K562 (cell line): ENCODE measurements around the gene ITPRIP. TPM values are rescaled to one million over a fixed set of nuclear protein-coding genes. Genes with fewer than 3 reads are reported as not detected.

Source experiments
- ATF7 ChIP-seq: fragments of 450-650 bp; IDR thresholded peaks from 2 replicates; pipeline ENCODE4 v1.7.1; 2014; ENCODE audit warnings: mild to moderate bottlenecking, moderate library complexity
- CEBPB ChIP-seq: fragments of 450-650 bp; IDR thresholded peaks from 2 replicates; pipeline ENCODE4 v1.6.1; 2016; ENCODE audit warnings: missing genetic modification characterization, missing compliant biosample characterization
- ETV1 ChIP-seq: fragments of 450-650 bp; conservative IDR thresholded peaks from 2 replicates; pipeline ENCODE4 v1.6.1; 2016; ENCODE audit warnings: missing genetic modification characterization, control low read depth, low read depth, missing compliant biosample characterization
- KLF16 ChIP-seq: IDR thresholded peaks from 2 replicates; pipeline ENCODE4 v1.6.1; 2016; ENCODE audit warnings: antibody characterized with exemption
- NCOR1 ChIP-seq: fragments of 450-650 bp; IDR thresholded peaks from 2 replicates; pipeline ENCODE4 v1.6.1; 2016; ENCODE audit warnings: mild to moderate bottlenecking, moderate library complexity
- POU5F1 ChIP-seq: fragments of 150-350 bp; IDR thresholded peaks from 2 replicates; pipeline ENCODE4 v1.6.1; 2014; ENCODE audit warnings: borderline replicate concordance, low read length, low read depth, mild to moderate bottlenecking; ENCODE audit not compliant: partially characterized antibody
- RAD21 ChIP-seq, 2 experiments: fragments of 250-450 bp in 1 of 2; fragments of 450-650 bp in 1 of 2; sonication (Bioruptor Pico) in 1 of 2; formaldehyde crosslinking in 1 of 2; IDR thresholded peaks in 1 of 2; conservative IDR thresholded peaks in 1 of 2; 2 replicates each; pipeline versions ENCODE4 v1.4.0 to v1.8.0; 2020 to 2022; ENCODE audit warnings: mild to moderate bottlenecking in 2 of 2, moderate library complexity in 1 of 2
- RB1 ChIP-seq: fragments of 450-650 bp; IDR thresholded peaks from 2 replicates; pipeline ENCODE4 v1.6.1; 2017; ENCODE audit warnings: low read depth, mild to moderate bottlenecking
- RBM34 ChIP-seq: fragments of 200-400 bp; formaldehyde crosslinking; IDR thresholded peaks from 2 replicates; pipeline ENCODE4 v1.6.1; 2018; ENCODE audit warnings: low read length, borderline replicate concordance; ENCODE audit not compliant: insufficient read depth
- RCOR1 ChIP-seq, 2 experiments: IDR thresholded peaks; 2 replicates each; pipeline ENCODE4 v1.6.1; 2012; ENCODE audit warnings: low read depth in 2 of 2, low read length in 2 of 2, borderline replicate concordance in 1 of 2, improper control_type of control experiment in 1 of 2
- SPI1 ChIP-seq: IDR thresholded peaks from 2 replicates; pipeline ENCODE4 v1.6.1; 2011; ENCODE audit warnings: low read depth, low read length, control low read depth, borderline replicate concordance
- STAG1 ChIP-seq: sonication (generic); formaldehyde crosslinking; IDR thresholded peaks from 2 replicates; pipeline ENCODE4 v1.5.0; 2020; ENCODE audit warnings: missing genetic modification reagents, borderline replicate concordance
- YY1 ChIP-seq, 3 experiments: IDR thresholded peaks; 2 replicates each; pipeline ENCODE4 v1.6.1; 2011; ENCODE audit warnings: low read length in 2 of 3, mild to moderate bottlenecking in 2 of 3, moderate library complexity in 2 of 3, borderline replicate concordance in 1 of 3, control low read depth in 1 of 3, low read depth in 1 of 3; ENCODE audit not compliant: insufficient read depth in 3 of 3, insufficient replicate concordance in 2 of 3, control insufficient read depth in 1 of 3, insufficient read length in 1 of 3; ENCODE audit errors: extremely low read depth in 1 of 3
- polyA plus RNA-seq, 8 experiments: library from polyadenylated mRNA; depleted of rRNA in 4 of 8; stranded (reverse) in 5 of 8; unstranded in 3 of 8; fragments of >200 nt; fragmentation: Nextera tagmentation in 2 of 8; fragmentation: Illumina TruSeq in 1 of 8; extraction: Ambion mirVana in 2 of 8; extraction: Trizol in 1 of 8; gene quantifications; 2 replicates each; pipeline versions ENCODE4 v1.2.1 to v1.2.3, GENCODE V29; 2011 to 2014; ENCODE audit warnings: inconsistent platforms in 1 of 8, missing spikeins in 1 of 8
- total RNA-seq, 7 experiments: library from RNA; depleted of rRNA in 6 of 7; stranded (reverse); fragments of >200 nt in 6 of 7; fragmentation: Illumina TruSeq in 2 of 7; extraction: Trizol in 2 of 7; gene quantifications; 2 replicates each; pipeline versions ENCODE4 v1.2.1 to v1.2.3, GENCODE V29; 2011 to 2021; ENCODE audit warnings: low replicate concordance in 1 of 7
- TF ChIP-seq, protein P1 (sequence below): IDR thresholded peaks from 2 replicates; pipeline ENCODE4 v1.6.1; 2012; ENCODE audit warnings: low read depth, low read length, improper control_type of control experiment, borderline replicate concordance
- TF ChIP-seq, protein P2 (sequence below): fragments of 450-650 bp; formaldehyde crosslinking; IDR thresholded peaks from 2 replicates; pipeline ENCODE4 v1.4.0; 2020; ENCODE audit warnings: mild to moderate bottlenecking, moderate library complexity
- TF ChIP-seq, protein P3 (sequence below), 3 experiments: IDR thresholded peaks in 2 of 3; conservative IDR thresholded peaks in 1 of 3; 2 replicates each; pipeline ENCODE4 v1.5.1; 2011 to 2012; ENCODE audit warnings: low read length in 3 of 3, mild to moderate bottlenecking in 3 of 3, control low read depth in 2 of 3, improper control_type of control experiment in 1 of 3, inconsistent platforms in 1 of 3, low read depth in 1 of 3, mixed read lengths in 1 of 3, moderate library complexity in 1 of 3; ENCODE audit not compliant: insufficient read depth in 2 of 3
- TF ChIP-seq, protein P4 (sequence below): sonication (generic); formaldehyde crosslinking; IDR thresholded peaks from 2 replicates; pipeline ENCODE4 v1.8.0; 2022; ENCODE audit warnings: missing genetic modification reagents, mild to moderate bottlenecking, moderate library complexity, borderline replicate concordance
- TF ChIP-seq, protein P5 (sequence below): sonication (generic); formaldehyde crosslinking; IDR thresholded peaks from 2 replicates; pipeline ENCODE4 v1.8.1; 2022; ENCODE audit warnings: missing genetic modification reagents

The ITPRIP gene
- total and polyA plus RNA-seq, 9 of the 15 experiments (the other 6 are each of a cell fraction or from before 2014, with no cell fraction given): 4.4 to 28.5 (median 10.9) TPM

DNA sequence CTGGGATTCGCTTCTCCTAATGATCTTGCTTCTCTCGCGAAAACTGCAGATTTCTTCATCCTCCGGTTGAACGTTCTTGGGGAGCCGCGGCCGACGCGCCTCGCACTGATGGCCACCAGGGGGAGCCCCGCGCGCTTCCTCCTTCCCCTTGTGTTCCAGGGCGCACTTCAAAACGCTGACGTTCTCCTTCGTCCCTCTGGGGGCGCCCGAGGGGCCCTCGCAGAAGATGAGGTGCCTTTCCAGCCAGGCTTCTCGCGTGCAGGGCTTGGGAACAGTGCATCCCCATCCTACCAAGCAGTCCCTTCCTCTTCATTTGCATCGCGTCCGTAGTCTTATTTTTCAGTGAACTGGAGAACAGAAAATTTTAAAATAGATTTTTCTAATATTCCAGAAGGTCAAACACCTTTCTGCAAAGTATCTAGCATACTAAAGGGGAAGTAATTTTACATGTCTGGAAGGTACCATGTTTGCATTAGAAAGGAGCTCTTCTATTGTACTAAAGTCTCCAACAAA is 46.8 kb downstream of the ITPRIP start (continued):
- TF ChIP-seq, protein P1, sequence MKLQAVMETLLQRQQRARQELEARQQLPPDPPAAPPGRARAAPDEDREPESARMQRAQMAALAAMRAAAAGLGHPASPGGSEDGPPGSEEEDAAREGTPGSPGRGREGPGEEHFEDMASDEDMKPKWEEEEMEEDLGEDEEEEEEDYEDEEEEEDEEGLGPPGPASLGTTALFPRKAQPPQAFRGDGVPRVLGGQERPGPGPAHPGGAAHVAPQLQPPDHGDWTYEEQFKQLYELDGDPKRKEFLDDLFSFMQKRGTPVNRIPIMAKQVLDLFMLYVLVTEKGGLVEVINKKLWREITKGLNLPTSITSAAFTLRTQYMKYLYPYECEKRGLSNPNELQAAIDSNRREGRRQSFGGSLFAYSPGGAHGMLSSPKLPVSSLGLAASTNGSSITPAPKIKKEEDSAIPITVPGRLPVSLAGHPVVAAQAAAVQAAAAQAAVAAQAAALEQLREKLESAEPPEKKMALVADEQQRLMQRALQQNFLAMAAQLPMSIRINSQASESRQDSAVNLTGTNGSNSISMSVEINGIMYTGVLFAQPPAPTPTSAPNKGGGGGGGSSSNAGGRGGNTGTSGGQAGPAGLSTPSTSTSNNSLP: no peak
- TF ChIP-seq NCOR1 (no peak), ETV1 (tag) (peak; percentile 58), POU5F1 (no peak), RB1 (peak; percentile 70; the same call in 1 of the 2 replicates), ATF7 (0 out of 2 replicates have a peak, but pooled peaks have one; percentile 39), CEBPB (0 out of 2 replicates have a peak, but pooled peaks have one; percentile 33), RAD21 (CRISPR knock-in tag; conservative IDR thresholded peaks at IDR 0.05 in 1 of 2, IDR thresholded peaks at IDR 0.05 in 1 of 2) (peak; percentile 80 to 88), SPI1 (peak; percentile 46; the same call in 1 of the 2 replicates), KLF16 (0 out of 2 replicates have a peak, but pooled peaks have one; percentile 45), RBM34 (no peak), STAG1 (CRISPR knock-in tag) (peak; percentile 76), YY1 (IDR thresholded peaks at IDR 0.05; ENCODE audit: borderline replicate concordance in 1 of 3, control insufficient read depth in 1 of 3, extremely low read depth in 1 of 3, insufficient read depth in 3 of 3, insufficient read length in 1 of 3, insufficient replicate concordance in 2 of 3, low read depth in 1 of 3, low read length in 2 of 3) (peak in 1 of 3 experiments; percentile 15), RCOR1 (IDR thresholded peaks at IDR 0.05; ENCODE audit: borderline replicate concordance in 1 of 2, low read depth in 2 of 2, low read length in 2 of 2) (peak in 1 of 2 experiments; percentile 62; a peak in 1 of 4 replicates)
- TF ChIP-seq, protein P2, sequence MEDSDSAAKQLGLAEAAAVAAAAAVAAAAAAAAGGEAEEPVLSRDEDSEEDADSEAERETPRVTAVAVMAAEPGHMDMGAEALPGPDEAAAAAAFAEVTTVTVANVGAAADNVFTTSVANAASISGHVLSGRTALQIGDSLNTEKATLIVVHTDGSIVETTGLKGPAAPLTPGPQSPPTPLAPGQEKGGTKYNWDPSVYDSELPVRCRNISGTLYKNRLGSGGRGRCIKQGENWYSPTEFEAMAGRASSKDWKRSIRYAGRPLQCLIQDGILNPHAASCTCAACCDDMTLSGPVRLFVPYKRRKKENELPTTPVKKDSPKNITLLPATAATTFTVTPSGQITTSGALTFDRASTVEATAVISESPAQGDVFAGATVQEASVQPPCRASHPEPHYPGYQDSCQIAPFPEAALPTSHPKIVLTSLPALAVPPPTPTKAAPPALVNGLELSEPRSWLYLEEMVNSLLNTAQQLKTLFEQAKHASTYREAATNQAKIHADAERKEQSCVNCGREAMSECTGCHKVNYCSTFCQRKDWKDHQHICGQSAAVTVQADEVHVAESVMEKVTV: peak; percentile 59
- TF ChIP-seq, protein P3, sequence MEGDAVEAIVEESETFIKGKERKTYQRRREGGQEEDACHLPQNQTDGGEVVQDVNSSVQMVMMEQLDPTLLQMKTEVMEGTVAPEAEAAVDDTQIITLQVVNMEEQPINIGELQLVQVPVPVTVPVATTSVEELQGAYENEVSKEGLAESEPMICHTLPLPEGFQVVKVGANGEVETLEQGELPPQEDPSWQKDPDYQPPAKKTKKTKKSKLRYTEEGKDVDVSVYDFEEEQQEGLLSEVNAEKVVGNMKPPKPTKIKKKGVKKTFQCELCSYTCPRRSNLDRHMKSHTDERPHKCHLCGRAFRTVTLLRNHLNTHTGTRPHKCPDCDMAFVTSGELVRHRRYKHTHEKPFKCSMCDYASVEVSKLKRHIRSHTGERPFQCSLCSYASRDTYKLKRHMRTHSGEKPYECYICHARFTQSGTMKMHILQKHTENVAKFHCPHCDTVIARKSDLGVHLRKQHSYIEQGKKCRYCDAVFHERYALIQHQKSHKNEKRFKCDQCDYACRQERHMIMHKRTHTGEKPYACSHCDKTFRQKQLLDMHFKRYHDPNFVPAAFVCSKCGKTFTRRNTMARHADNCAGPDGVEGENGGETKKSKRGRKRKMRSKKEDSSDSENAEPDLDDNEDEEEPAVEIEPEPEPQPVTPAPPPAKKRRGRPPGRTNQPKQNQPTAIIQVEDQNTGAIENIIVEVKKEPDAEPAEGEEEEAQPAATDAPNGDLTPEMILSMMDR (IDR thresholded peaks at IDR 0.05 in 2 of 3, conservative IDR thresholded peaks at IDR 0.05 in 1 of 3; ENCODE audit: insufficient read depth in 2 of 3, low read depth in 1 of 3, low read length in 3 of 3): peak; percentile 98 to 99 (median 99)
- TF ChIP-seq, protein P4, sequence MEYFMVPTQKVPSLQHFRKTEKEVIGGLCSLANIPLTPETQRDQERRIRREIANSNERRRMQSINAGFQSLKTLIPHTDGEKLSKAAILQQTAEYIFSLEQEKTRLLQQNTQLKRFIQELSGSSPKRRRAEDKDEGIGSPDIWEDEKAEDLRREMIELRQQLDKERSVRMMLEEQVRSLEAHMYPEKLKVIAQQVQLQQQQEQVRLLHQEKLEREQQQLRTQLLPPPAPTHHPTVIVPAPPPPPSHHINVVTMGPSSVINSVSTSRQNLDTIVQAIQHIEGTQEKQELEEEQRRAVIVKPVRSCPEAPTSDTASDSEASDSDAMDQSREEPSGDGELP (CRISPR knock-in tag): peak; percentile 39; the same call in 1 of the 2 replicates
- TF ChIP-seq, protein P5, sequence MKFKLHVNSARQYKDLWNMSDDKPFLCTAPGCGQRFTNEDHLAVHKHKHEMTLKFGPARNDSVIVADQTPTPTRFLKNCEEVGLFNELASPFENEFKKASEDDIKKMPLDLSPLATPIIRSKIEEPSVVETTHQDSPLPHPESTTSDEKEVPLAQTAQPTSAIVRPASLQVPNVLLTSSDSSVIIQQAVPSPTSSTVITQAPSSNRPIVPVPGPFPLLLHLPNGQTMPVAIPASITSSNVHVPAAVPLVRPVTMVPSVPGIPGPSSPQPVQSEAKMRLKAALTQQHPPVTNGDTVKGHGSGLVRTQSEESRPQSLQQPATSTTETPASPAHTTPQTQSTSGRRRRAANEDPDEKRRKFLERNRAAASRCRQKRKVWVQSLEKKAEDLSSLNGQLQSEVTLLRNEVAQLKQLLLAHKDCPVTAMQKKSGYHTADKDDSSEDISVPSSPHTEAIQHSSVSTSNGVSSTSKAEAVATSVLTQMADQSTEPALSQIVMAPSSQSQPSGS (CRISPR knock-in tag): no peak
